ENCODE measurements around the gene UPF3A. TPM values are rescaled to one million over a fixed set of nuclear protein-coding genes. Genes with fewer than 3 reads are reported as not detected.
A peak's percentile ranks its signal among the peaks of the same experiment; 100 is the strongest.

Gene UPF3A
- total RNA-seq, 2 experiments from 2014 or later, result 42.9 to 45.9 TPM

DNA sequence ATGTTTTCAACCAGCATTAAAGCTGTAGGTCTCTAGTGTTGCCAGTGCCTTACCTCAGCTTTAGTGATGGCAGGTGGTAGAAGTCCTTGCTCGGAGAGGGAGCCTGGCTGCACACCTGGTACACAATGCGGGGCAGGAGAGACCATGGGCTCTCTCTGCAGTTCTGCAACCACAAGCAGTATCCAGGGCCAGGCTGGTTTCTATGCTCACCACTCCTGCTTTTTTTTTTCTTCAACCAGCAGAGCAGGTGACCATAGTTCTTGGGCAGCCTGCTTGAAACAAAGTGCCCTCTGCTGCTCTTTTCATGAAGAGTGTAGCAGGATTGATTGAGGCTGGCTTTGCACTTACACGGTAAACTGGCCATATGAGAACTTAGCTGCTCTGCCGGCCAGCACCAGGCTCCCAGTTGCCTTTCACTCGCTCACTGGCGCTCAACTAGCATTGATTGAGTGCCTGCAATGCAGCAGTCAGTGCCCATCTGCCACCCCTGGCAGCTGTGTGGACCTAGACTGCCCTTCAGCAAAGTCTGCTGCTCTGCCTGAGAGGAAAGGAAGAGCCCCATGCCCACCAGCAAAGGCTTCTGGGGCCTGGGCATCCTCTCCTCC, 28.5 kb downstream of the UPF3A start:
- Mint-ChIP-seq H3K36me3 (peaks cover 14% of the 10 kb centered on the region), H3K4me3 (no peak overlapping the region), H3K4me1 (peaks cover 15% of the 10 kb centered on the region), H3K27me3 (no peaks in the 10 kb centered on the region), H3K27ac (no peak overlapping the region), H3K9me3 (no peaks in the 10 kb centered on the region)
- no peak for DNase-seq

DNA sequence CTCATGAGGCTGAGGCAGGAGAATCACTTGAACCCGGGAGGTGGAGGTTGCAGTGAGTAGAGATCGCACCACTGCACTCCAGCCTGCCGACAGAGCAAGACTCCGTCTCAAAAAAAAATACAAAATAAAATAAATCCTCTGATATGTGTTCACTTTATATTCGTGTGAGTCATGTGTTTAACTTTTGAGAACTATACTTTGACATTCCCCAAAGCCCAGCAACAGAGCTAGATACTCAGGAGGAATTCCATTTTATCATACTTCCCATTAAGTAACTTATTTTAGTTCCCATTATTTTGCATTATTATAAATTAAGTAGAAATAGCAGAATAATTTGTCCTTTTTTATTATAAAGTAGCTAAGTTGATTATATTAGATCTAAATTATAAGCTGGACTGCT, 29.6 kb downstream of the UPF3A start:
- Mint-ChIP-seq H3K4me3 (no peak overlapping the region), H3K27me3 (no peaks in the 10 kb centered on the region), H3K27ac (no peak overlapping the region), H3K36me3 (peaks cover 24% of the 10 kb centered on the region), H3K4me1 (peaks cover 22% of the 10 kb centered on the region), H3K9me3 (peaks cover 2% of the 10 kb centered on the region)
- no peak for DNase-seq

DNA sequence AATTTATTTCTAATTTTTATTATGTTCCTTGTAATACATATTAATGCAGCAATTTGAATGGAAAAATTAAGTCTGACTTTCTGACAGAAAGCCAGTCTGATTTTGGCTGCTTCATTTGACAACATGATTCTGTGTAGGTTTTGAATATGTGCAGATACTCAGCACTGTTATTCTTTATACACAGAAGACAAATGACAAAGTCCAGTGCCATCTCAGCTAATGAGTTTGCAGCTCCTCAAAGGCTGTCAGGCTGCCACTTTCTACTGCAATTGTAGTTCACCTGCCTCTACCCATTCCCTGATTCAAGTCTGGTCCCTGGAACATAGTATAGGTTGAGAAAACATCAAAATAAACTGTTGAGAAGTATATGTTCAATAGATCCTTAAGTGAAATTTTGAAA, 30.0 kb downstream of the UPF3A start:
- Mint-ChIP-seq H3K4me3 (no peak overlapping the region), H3K27ac (no peak overlapping the region), H3K9me3 (peaks cover 2% of the 10 kb centered on the region), H3K36me3 (peaks cover 22% of the 10 kb centered on the region), H3K4me1 (peaks cover 24% of the 10 kb centered on the region), H3K27me3 (no peaks in the 10 kb centered on the region)
- no peak for DNase-seq

DNA sequence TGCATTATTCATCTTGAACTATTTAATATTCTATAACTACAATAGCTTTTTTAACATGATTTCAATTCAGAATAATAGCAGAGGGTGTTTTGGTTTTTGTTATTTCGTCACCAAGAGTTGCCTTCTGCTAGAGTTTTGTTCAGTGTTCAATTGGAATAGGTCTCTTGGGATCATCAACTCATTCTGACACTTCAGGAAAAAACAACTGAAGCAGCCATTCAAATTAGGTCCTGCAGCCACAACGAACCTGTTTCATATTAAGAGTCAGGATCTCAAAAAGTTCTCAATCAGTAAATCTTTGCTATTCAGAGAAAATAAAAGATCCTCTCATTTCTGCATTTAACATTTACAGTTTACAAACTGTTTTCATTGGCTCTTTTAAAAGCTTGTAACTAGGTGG, 30.5 kb downstream of the UPF3A start:
- no peak overlapping the region for H3K27ac Mint-ChIP-seq
- DNase-seq, result no peak
- no peaks in the 10 kb centered on the region for H3K27me3 Mint-ChIP-seq
- H3K4me1 Mint-ChIP-seq, result peaks cover 26% of the 10 kb centered on the region
- no peak overlapping the region for H3K4me3 Mint-ChIP-seq
- peaks cover 20% of the 10 kb centered on the region for H3K36me3 Mint-ChIP-seq
- H3K9me3 Mint-ChIP-seq, result peaks cover 2% of the 10 kb centered on the region

DNA sequence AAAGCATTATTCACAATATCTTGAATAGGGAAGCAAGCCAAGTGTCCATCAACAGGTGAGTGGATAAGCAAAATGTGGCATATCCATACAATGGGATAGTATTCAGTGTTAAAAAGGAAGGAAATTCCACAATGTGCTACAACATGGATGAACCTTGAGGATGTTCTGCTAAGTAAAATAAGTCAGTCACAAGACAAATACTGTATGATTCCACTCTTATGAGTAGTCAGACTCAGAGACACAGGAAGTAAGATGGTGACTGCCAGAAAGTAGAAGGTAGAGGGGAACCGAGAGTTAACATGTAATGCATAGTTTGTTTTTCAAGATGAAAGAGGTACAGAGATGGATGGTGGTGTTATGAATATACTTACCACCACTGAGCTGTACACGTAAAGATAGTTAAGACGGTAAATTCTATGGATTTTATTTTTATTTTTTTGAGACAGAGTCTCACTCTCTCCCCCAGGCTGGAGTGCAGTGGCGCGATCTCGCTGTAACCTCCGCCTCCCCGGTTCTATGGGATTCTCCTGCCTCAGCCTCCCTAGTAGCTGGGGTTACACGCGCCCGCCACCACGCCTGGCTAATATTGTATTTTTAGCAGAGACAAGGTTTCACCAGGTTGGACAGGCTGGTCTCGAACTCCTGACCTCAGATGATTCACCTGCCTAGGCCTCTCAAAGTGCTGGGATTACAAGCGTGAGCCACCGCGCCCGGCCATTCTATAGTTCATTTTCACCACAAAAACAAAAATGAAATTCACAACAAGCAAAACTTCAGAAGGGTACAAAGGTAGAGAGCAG, 31.9 kb downstream of the UPF3A start:
- peak; percentile 36 for DNase-seq
- Mint-ChIP-seq H3K27ac (peak overlapping the region; percentile 92), H3K36me3 (peaks cover 17% of the 10 kb centered on the region), H3K4me3 (peak overlapping the region; percentile 81), H3K9me3 (peaks cover 2% of the 10 kb centered on the region), H3K4me1 (peaks cover 36% of the 10 kb centered on the region), H3K27me3 (no peaks in the 10 kb centered on the region)

DNA sequence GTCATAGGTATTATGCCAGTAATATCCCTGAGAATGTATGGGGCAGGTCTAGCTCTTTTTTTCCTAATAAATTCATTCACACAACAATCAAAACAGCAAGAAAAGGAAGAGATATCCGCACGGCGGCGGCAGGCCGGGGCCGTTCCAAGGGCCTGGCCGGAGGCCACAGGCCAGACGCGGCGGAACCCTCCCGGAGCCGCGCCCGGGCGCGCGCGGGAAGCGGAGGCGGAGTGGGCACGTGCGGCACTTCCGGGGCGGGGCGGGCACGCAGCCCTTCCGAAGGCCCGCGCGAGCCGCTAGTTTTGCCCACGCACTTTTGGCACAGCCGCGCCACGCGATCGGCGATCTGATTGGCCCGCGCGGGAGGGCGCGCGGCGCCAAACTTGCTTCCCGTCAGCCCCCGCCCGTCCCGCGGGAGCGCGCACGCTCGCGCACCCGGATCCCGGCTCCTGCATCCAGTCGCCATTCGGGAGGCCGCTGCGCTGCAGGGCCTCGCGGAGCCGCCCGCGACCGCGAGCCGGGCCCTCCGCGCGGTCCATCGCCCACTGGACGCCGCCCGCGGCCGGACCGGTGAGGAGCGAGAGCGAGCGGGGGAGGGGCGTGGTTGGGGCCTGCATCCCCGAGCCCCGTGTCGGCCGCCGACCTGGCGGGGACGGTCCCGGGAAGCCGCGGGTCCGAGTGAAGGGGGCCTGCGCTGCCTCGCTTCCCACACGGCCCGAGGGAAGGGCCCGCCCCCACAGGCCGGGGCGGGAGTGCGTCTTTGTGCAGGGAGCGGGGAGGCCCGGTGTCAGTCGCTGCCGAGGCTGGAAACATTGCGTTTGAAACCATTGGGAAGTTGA, 32.9 kb downstream of the UPF3A start, which contains the start of gene CHAMP1:
Gene CHAMP1 (plus strand): TSS at position 430 of the 839 bp plus-strand sequence. CDS start 9,340 bp downstream, outside the sequence.
- peak; percentile 97 for DNase-seq
- Mint-ChIP-seq H3K9me3 (peaks cover 2% of the 10 kb centered on the region), H3K4me1 (peaks cover 44% of the 10 kb centered on the region), H3K27ac (peak within 1 kb of the TSS; percentile 92), H3K36me3 (peaks cover 19% of the 10 kb centered on the region), H3K4me3 (peak within 1 kb of the TSS; percentile 96), H3K27me3 (no peaks in the 10 kb centered on the region)

DNA sequence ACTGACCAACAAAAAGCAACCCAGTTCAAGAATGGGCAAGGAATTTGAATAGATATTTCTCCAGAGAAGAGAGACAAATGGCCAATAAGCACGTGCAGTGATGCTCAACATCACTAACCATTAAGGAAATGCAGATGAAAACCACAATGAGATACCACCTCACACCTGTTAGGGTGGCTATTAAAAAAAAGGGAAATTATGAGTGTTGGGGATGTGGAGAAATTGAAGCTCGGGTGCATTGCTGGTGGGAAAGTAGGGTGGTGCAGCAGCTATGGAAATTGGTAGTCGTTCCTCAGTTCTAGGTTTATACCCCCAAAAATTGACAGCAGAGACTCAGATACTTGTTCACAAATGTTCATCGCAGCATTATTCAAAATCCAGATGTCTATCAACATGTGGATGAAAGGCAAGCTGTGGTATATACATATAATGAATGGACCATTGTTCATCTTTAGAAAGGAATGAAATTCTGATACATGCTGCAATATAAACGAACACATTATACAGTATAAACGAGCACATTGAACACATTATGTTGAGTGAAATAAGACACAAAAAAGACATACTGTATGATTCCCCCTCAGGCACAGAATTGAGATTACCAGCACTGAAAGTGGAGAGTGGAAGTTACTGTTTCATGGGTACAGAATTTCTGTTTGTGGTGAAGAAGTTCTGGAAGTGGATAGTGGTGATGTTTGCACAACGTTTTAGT, 33.8 kb downstream of the UPF3A start:
- Mint-ChIP-seq H3K27me3 (no peaks in the 10 kb centered on the region), H3K36me3 (peaks cover 26% of the 10 kb centered on the region), H3K27ac (peak overlapping the region; percentile 92), H3K4me3 (peak overlapping the region; percentile 96), H3K9me3 (peaks cover 2% of the 10 kb centered on the region), H3K4me1 (peaks cover 51% of the 10 kb centered on the region)
- peak; percentile 12 for DNase-seq

DNA sequence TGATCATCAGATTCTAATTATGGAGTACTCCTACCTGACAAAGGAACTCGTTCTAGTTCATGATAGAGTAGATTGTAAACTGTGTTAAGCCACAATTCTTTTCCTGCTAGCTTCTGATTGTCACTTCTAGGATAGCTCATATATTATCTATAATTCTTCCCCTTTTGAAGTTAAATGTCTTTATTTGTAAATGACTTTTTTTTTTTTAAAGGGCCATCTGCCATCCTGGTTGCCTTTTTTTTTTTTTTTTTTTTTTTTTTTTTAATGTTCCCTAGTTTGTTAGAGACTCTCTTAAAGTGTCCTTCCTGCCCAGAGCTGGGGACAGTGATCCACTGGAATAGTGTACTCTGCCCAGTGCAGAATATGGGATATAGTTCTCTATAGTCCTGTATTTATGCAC, 37.2 kb downstream of the UPF3A start:
- H3K9me3 Mint-ChIP-seq, result peaks cover 3% of the 10 kb centered on the region
- no peak for DNase-seq
- H3K4me1 Mint-ChIP-seq, result peaks cover 50% of the 10 kb centered on the region
- H3K27ac Mint-ChIP-seq, result peak overlapping the region; percentile 40
- H3K27me3 Mint-ChIP-seq, result no peaks in the 10 kb centered on the region
- peaks cover 42% of the 10 kb centered on the region for H3K36me3 Mint-ChIP-seq
- no peak overlapping the region for H3K4me3 Mint-ChIP-seq

DNA sequence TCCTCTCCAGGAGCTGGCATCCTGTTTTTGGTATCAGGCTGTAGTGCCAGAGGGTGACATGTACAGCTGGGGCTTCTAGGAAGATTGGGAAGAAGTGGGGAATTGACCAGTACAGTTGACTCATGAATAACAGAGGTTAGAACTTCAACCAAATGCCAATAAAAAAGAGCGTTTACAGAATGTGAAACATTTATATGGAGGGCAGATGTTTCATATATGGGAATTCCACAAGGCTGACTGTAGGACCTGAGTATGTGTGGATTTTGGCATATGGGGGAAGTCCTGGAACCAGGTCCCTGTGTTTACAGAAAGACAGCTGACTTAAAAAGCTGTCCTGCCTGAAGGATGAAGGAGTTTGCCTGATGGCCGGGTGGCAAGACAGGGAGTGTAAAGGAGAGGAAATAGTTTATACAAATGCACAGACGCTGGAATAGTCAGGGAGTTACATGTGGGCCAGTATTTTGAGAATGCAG, 38.1 kb downstream of the UPF3A start:
- Mint-ChIP-seq H3K27me3 (no peaks in the 10 kb centered on the region), H3K4me3 (no peak overlapping the region), H3K9me3 (peaks cover 3% of the 10 kb centered on the region), H3K27ac (peak overlapping the region; percentile 12), H3K4me1 (peaks cover 51% of the 10 kb centered on the region), H3K36me3 (peaks cover 49% of the 10 kb centered on the region)
- no peak for DNase-seq

DNA sequence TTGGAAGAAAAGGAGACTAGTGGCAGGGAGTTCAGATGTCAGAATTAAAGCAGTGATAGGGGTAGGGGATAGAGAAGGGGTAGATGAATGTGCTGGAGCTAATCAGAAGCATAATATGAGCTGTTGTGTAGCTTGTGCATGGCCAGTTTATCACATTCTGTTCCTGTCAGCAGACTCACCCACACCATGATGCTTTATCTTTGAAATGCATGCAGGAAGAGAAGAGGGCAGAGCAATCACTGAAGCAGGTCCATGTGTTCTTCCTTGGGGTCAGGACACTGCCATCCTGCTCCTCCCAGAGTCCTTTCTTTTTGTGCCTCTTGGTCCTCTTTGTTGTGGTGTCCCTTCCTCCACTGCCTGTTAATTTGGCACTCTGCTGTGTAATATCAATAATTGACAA, 38.7 kb downstream of the UPF3A start:
- Mint-ChIP-seq H3K27ac (peak overlapping the region; percentile 12), H3K36me3 (peaks cover 49% of the 10 kb centered on the region), H3K27me3 (no peaks in the 10 kb centered on the region), H3K9me3 (peaks cover 3% of the 10 kb centered on the region), H3K4me1 (peaks cover 51% of the 10 kb centered on the region), H3K4me3 (no peak overlapping the region)
- DNase-seq, result no peak

DNA sequence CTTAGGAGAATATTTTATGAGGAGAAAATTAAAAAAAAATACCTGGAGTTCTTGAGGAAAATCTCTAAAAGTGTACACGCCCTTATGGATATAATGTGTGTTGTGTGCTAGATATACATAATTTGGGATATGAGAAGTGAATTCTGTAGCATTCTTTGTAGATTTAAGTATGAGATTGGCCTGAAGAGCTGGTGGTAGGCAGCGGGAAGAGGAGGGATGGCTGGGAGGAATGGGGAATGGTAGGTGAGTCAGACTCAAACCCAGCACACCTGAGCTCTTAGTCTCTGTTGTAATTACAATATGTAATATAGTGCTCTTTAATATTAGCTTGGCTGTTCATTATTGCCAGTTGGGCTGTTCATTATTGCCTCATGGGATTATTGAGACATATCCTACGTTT, 39.9 kb downstream of the UPF3A start:
- no peak for DNase-seq
- Mint-ChIP-seq H3K36me3 (peaks cover 51% of the 10 kb centered on the region), H3K4me3 (no peak overlapping the region), H3K27me3 (no peaks in the 10 kb centered on the region), H3K4me1 (peaks cover 54% of the 10 kb centered on the region), H3K27ac (no peak overlapping the region), H3K9me3 (peaks cover 2% of the 10 kb centered on the region)

DNA sequence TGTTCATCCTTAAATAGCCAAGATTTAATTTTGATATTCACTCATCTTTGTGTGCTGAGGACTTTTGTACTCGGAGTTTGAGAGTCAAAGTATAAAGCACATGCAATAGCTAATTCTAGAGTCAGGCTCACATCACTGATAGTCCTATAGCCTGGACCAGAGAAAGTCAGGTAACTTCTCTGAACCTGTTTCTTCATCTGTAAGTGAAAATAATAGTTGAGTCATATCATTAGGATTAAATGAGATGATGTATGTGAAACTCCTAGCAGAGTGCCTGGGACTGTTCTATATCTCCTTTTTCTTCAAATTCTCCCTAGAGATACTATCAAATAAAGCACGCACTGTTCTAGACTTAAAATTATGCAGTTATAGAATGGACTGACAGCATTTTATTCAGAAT, 41.9 kb downstream of the UPF3A start:
- peaks cover 61% of the 10 kb centered on the region for H3K36me3 Mint-ChIP-seq
- peaks cover 2% of the 10 kb centered on the region for H3K9me3 Mint-ChIP-seq
- no peak for DNase-seq
- H3K4me1 Mint-ChIP-seq, result peaks cover 45% of the 10 kb centered on the region
- H3K27me3 Mint-ChIP-seq, result no peaks in the 10 kb centered on the region
- H3K27ac Mint-ChIP-seq, result no peak overlapping the region
- H3K4me3 Mint-ChIP-seq, result no peak overlapping the region

DNA sequence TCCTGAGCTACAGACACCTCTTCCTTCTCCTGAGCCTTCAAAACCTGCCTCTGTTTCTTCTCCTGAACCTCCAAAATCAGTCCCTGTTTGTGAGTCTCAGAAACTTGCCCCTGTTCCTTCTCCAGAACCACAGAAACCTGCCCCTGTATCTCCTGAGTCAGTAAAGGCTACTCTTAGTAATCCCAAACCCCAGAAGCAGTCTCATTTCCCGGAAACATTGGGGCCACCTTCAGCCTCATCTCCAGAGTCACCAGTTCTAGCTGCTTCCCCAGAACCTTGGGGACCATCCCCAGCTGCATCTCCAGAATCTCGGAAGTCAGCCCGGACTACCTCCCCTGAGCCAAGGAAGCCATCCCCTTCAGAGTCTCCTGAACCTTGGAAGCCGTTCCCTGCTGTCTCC, 42.9 kb downstream of the UPF3A start:
- Mint-ChIP-seq H3K4me3 (no peak overlapping the region), H3K4me1 (peaks cover 41% of the 10 kb centered on the region), H3K27me3 (no peaks in the 10 kb centered on the region), H3K9me3 (peaks cover 2% of the 10 kb centered on the region), H3K27ac (no peak overlapping the region), H3K36me3 (peaks cover 59% of the 10 kb centered on the region)
- no peak for DNase-seq

DNA sequence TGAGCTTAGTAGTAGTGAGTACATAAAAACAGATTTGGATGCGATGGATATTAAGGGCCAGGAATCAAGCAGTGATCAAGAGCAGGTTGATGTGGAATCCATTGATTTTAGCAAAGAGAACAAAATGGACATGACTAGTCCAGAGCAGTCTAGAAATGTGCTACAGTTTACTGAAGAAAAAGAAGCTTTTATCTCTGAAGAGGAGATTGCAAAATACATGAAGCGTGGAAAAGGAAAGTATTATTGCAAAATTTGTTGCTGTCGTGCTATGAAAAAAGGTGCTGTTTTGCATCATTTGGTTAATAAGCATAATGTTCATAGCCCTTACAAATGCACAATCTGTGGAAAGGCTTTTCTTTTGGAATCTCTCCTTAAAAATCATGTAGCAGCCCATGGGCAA, 44.3 kb downstream of the UPF3A start:
- peaks cover 49% of the 10 kb centered on the region for H3K36me3 Mint-ChIP-seq
- peaks cover 32% of the 10 kb centered on the region for H3K4me1 Mint-ChIP-seq
- H3K27me3 Mint-ChIP-seq, result no peaks in the 10 kb centered on the region

More for the DNA sequence above, 44.3 kb downstream of the UPF3A start:
- Mint-ChIP-seq H3K4me3 (no peak overlapping the region), H3K9me3 (no peaks in the 10 kb centered on the region), H3K27ac (no peak overlapping the region)
- DNase-seq, result no peak

Data from activated naive CD8-positive, alpha-beta T cell treated with anti-CD3 and anti-CD28 coated beads for 36 hours (primary cell).